HEK293 (cell line): ENCODE measurements around the gene P2RX6.

Experiments used
- CTCF ChIA-PET: fragments of 350-600 bp; formaldehyde crosslinking; extraction: SDS; loops from one replicate; lab custom pipeline; 2021; ENCODE audit warnings: antibody characterized with exemption; lab: Yijun Ruan, JAX
- POLR2A ChIA-PET: fragments of 300-600 bp; formaldehyde crosslinking; extraction: SDS; loops from one replicate; lab custom pipeline; 2020; ENCODE audit warnings: antibody characterized with exemption, inconsistent platforms; lab: Yijun Ruan, JAX
- H3K27ac ChIP-seq: fragments of 200-500 bp; sonication (Bioruptor generic); 2 replicates; pipeline ENCODE4 v1.5.1; 2014; ENCODE audit warnings: low read depth, low read length, control low read depth, inconsistent platforms; ENCODE audit errors: extremely low read depth
- H3K36me3 ChIP-seq, 2 experiments: fragments of 200-500 bp in 1 of 2; sonication (Bioruptor generic) in 1 of 2; 1 replicate in 1 of 2; 2 replicates in 1 of 2; pipeline ENCODE4 v1.5.1; 2014 to 2017; ENCODE audit warnings: inconsistent platforms in 2 of 2, low read length in 2 of 2; ENCODE audit not compliant: control insufficient read depth in 2 of 2, insufficient read depth in 1 of 2
- H3K4me1 ChIP-seq: fragments of 200-500 bp; sonication (Bioruptor generic); 2 replicates; pipeline ENCODE4 v1.5.1; 2014; ENCODE audit warnings: mild to moderate bottlenecking, low read length, inconsistent platforms; ENCODE audit not compliant: control insufficient read depth, insufficient read depth
- H3K4me3 ChIP-seq: 2 replicates; pipeline ENCODE4 v1.5.1; 2011; ENCODE audit warnings: low read depth, mild to moderate bottlenecking, control low read depth, low read length, moderate library complexity
- H3K9me3 ChIP-seq: fragments of 200-500 bp; sonication (Bioruptor generic); 2 replicates; pipeline ENCODE4 v1.5.1; 2014; ENCODE audit warnings: low read depth, low read length, inconsistent platforms; ENCODE audit not compliant: control insufficient read depth, insufficient read depth
- EGR2 ChIP-seq: fragments of 450-650 bp; formaldehyde crosslinking; IDR thresholded peaks from 2 replicates; pipeline ENCODE4 v1.5.1; 2016; ENCODE audit warnings: low read depth, missing biosample characterization, missing genetic modification characterization
- FEZF1 ChIP-seq: fragments of 450-650 bp; formaldehyde crosslinking; IDR thresholded peaks from 2 replicates; pipeline ENCODE4 v1.5.1; 2016; ENCODE audit warnings: missing biosample characterization, missing genetic modification characterization
- GLIS1 ChIP-seq: fragments of 450-650 bp; formaldehyde crosslinking; IDR thresholded peaks from 2 replicates; pipeline ENCODE4 v1.5.1; 2016; ENCODE audit warnings: missing biosample characterization, missing genetic modification characterization
- GLIS2 ChIP-seq: fragments of 450-650 bp; formaldehyde crosslinking; IDR thresholded peaks from 2 replicates; pipeline ENCODE4 v1.5.1; 2016; ENCODE audit warnings: missing biosample characterization, missing genetic modification characterization
- KLF1 ChIP-seq: fragments of 450-650 bp; formaldehyde crosslinking; IDR thresholded peaks from 2 replicates; pipeline ENCODE4 v1.5.1; 2016; ENCODE audit warnings: missing biosample characterization, missing genetic modification characterization
- KLF9 ChIP-seq: fragments of 450-650 bp; formaldehyde crosslinking; IDR thresholded peaks from 2 replicates; pipeline ENCODE4 v1.5.1; 2016; ENCODE audit warnings: missing biosample characterization, missing genetic modification characterization, low read depth
- MYNN ChIP-seq: fragments of 450-650 bp; formaldehyde crosslinking; IDR thresholded peaks from 2 replicates; pipeline ENCODE4 v1.5.1; 2016; ENCODE audit warnings: missing biosample characterization, missing genetic modification characterization, borderline replicate concordance
- SETDB1 ChIP-seq: IDR thresholded peaks from one replicate; pipeline ENCODE4 v1.6.1; 2017; ENCODE audit warnings: mild to moderate bottlenecking, low read length, moderate library complexity, mixed read lengths; ENCODE audit not compliant: insufficient read length
- SP2 ChIP-seq: fragments of 450-650 bp; formaldehyde crosslinking; IDR thresholded peaks from 2 replicates; pipeline ENCODE4 v1.5.1; 2016; ENCODE audit warnings: missing biosample characterization, missing genetic modification characterization
- SP3 ChIP-seq: fragments of 450-650 bp; formaldehyde crosslinking; IDR thresholded peaks from 2 replicates; pipeline ENCODE4 v1.5.1; 2016; ENCODE audit warnings: missing biosample characterization, missing genetic modification characterization
- ZBTB1 ChIP-seq: fragments of 450-650 bp; formaldehyde crosslinking; IDR thresholded peaks from 2 replicates; pipeline ENCODE4 v1.5.1; 2016; ENCODE audit warnings: missing biosample characterization, missing genetic modification characterization
- ZBTB17 ChIP-seq: fragments of 450-650 bp; formaldehyde crosslinking; IDR thresholded peaks from 2 replicates; pipeline ENCODE4 v1.5.1; 2016; ENCODE audit warnings: missing biosample characterization, missing genetic modification characterization
- ZBTB8A ChIP-seq: fragments of 450-650 bp; formaldehyde crosslinking; IDR thresholded peaks from 2 replicates; pipeline ENCODE4 v1.5.1; 2016; ENCODE audit warnings: missing biosample characterization, missing genetic modification characterization
- ZFHX2 ChIP-seq: fragments of 450-650 bp; formaldehyde crosslinking; conservative IDR thresholded peaks from 2 replicates; pipeline ENCODE4 v1.5.1; 2016; ENCODE audit warnings: missing biosample characterization, missing genetic modification characterization
- ZIC2 ChIP-seq: fragments of 450-650 bp; formaldehyde crosslinking; IDR thresholded peaks from 2 replicates; pipeline ENCODE4 v1.5.1; 2016; ENCODE audit warnings: missing biosample characterization, missing genetic modification characterization
- ZNF16 ChIP-seq: fragments of 450-650 bp; formaldehyde crosslinking; IDR thresholded peaks from 2 replicates; pipeline ENCODE4 v1.5.1; 2016; ENCODE audit warnings: low read depth, missing biosample characterization, missing genetic modification characterization
- ZNF341 ChIP-seq: fragments of 450-650 bp; formaldehyde crosslinking; IDR thresholded peaks from 2 replicates; pipeline ENCODE4; 2016; ENCODE audit warnings: low read depth, missing biosample characterization, missing genetic modification characterization
- ZNF394 ChIP-seq: fragments of 450-650 bp; formaldehyde crosslinking; IDR thresholded peaks from 2 replicates; pipeline ENCODE4 v1.5.1; 2016; ENCODE audit warnings: missing biosample characterization, missing genetic modification characterization, mild to moderate bottlenecking, moderate library complexity, borderline replicate concordance
- TF ChIP-seq, protein P1 (sequence below): fragments of 450-650 bp; formaldehyde crosslinking; IDR thresholded peaks from 2 replicates; pipeline ENCODE4 v1.5.1; 2016; ENCODE audit warnings: missing biosample characterization, missing genetic modification characterization
- TF ChIP-seq, protein P2 (sequence below): fragments of 450-650 bp; formaldehyde crosslinking; IDR thresholded peaks from 2 replicates; pipeline ENCODE4 v1.5.1; 2016; ENCODE audit warnings: missing biosample characterization, missing genetic modification characterization
- TF ChIP-seq, protein P3 (sequence below): fragments of 450-650 bp; formaldehyde crosslinking; optimal IDR thresholded peaks from 2 replicates; pipeline ENCODE3; 2016; ENCODE audit warnings: missing biosample characterization, mild to moderate bottlenecking, missing genetic modification characterization

The P2RX6 gene

DNA sequence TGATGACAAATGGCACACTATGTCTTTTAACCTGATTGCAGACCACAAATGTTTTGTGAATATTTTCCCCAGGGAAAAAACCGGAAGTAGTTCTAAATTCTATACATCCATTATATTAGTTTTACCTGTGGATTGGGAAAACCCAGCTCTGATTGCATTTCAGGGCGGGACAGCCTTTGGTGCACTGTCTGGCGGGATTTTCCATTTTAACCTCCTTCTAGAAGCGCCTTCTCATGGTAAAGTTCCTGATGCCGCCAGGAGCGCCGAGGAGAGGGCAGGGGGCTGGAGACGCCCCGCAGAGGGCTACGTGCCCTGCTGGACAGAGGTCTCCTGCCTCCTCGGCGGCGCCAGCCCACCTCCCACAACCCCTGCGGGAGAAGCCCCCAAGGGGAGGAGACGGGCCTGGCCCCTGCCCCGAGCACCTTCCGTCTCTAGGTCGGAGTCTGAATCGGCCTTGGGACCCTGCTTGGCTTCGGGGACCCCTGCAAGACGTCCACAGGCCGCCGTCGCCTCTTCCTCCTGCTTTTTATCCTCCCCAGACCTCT lies 1.2 kb upstream of the P2RX6 start (continued):
- TF ChIP-seq SETDB1 = no peak
- TF ChIP-seq, all 188 proteins: peak for 1

DNA sequence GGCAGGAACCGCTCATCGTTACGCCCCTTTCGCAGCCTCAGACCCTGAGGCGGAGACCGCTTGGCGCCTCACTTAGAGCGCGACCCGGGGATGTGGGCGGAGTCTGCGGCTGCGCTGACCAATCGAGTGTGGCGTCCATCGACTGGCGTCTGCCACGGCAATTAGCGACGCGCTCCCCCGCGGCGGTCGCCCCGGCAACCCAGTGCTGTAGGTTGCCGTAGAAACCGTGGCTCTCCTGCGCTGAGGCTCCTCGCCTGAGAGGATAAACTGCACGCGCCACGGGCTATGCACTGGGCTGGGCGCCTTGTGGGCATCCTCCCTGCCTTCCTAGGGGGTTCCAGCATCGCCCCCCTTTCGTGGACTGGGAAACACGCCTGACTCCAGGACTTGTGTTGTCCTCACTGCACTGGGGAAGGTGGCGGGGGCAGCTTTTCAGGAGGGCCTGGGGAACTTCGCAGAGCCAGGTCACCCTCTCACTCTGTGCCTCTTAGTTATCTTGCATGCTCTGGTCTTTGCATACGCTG lies 701 bp upstream of the P2RX6 start:
- CTCF ChIA-PET = interaction anchor here (0.6 to 1.7 kb wide), 4 partner anchors 12 to 705 kb away, joined by 3 to 5 read pairs (median 3); partner anchors contain the start of gene THAP7
- no peaks in the 10 kb centered on the region for H3K4me1 ChIP-seq
- peak; percentile 89 for TF ChIP-seq ZIC2 (tag by site-specific recombination)
- peak; percentile 72 for TF ChIP-seq ZNF341 (tag by site-specific recombination)
- peak; percentile 100 for TF ChIP-seq MYNN (tag by site-specific recombination)
- peak; percentile 98 for TF ChIP-seq GLIS1 (tag by site-specific recombination)
- TF ChIP-seq ZBTB8A = peak; percentile 59
- peak; percentile 95 for TF ChIP-seq SP2 (tag by site-specific recombination)
- TF ChIP-seq FEZF1 (tag by site-specific recombination) = peak; percentile 78
- peak; percentile 64 for TF ChIP-seq SP3 (tag by site-specific recombination)
- peak; percentile 75 for TF ChIP-seq ZBTB17 (tag by site-specific recombination)
- TF ChIP-seq KLF9 (tag by site-specific recombination) = peak; percentile 68; the same call in 1 of the 2 replicates
- TF ChIP-seq, protein P1, sequence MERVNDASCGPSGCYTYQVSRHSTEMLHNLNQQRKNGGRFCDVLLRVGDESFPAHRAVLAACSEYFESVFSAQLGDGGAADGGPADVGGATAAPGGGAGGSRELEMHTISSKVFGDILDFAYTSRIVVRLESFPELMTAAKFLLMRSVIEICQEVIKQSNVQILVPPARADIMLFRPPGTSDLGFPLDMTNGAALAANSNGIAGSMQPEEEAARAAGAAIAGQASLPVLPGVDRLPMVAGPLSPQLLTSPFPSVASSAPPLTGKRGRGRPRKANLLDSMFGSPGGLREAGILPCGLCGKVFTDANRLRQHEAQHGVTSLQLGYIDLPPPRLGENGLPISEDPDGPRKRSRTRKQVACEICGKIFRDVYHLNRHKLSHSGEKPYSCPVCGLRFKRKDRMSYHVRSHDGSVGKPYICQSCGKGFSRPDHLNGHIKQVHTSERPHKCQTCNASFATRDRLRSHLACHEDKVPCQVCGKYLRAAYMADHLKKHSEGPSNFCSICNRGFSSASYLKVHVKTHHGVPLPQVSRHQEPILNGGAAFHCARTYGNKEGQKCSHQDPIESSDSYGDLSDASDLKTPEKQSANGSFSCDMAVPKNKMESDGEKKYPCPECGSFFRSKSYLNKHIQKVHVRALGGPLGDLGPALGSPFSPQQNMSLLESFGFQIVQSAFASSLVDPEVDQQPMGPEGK (tag by site-specific recombination) = peak; percentile 37; the same call in 1 of the 2 replicates
- TF ChIP-seq, protein P2, sequence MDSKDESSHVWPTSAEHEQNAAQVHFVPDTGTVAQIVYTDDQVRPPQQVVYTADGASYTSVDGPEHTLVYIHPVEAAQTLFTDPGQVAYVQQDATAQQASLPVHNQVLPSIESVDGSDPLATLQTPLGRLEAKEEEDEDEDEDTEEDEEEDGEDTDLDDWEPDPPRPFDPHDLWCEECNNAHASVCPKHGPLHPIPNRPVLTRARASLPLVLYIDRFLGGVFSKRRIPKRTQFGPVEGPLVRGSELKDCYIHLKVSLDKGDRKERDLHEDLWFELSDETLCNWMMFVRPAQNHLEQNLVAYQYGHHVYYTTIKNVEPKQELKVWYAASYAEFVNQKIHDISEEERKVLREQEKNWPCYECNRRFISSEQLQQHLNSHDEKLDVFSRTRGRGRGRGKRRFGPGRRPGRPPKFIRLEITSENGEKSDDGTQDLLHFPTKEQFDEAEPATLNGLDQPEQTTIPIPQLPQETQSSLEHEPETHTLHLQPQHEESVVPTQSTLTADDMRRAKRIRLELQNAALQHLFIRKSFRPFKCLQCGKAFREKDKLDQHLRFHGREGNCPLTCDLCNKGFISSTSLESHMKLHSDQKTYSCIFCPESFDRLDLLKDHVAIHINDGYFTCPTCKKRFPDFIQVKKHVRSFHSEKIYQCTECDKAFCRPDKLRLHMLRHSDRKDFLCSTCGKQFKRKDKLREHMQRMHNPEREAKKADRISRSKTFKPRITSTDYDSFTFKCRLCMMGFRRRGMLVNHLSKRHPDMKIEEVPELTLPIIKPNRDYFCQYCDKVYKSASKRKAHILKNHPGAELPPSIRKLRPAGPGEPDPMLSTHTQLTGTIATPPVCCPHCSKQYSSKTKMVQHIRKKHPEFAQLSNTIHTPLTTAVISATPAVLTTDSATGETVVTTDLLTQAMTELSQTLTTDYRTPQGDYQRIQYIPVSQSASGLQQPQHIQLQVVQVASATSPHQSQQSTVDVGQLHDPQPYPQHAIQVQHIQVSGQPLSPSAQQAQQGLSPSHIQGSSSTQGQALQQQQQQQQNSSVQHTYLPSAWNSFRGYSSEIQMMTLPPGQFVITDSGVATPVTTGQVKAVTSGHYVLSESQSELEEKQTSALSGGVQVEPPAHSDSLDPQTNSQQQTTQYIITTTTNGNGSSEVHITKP (tag by site-specific recombination) = 0 out of 2 replicates have a peak, but pooled peaks have one; percentile 16
- no peak for TF ChIP-seq KLF1
- peak; percentile 58 for TF ChIP-seq ZFHX2
- TF ChIP-seq, protein P3, sequence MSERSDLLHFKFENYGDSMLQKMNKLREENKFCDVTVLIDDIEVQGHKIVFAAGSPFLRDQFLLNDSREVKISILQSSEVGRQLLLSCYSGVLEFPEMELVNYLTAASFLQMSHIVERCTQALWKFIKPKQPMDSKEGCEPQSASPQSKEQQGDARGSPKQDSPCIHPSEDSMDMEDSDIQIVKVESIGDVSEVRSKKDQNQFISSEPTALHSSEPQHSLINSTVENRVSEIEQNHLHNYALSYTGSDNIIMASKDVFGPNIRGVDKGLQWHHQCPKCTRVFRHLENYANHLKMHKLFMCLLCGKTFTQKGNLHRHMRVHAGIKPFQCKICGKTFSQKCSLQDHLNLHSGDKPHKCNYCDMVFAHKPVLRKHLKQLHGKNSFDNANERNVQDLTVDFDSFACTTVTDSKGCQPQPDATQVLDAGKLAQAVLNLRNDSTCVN (tag by site-specific recombination) = peak; percentile 61
- TF ChIP-seq ZBTB1 = no peak
- TF ChIP-seq GLIS2 = peak; percentile 96
- no peak for TF ChIP-seq ZNF16 (tag by site-specific recombination)
- 0 out of 2 replicates have a peak, but pooled peaks have one; percentile 20 for TF ChIP-seq EGR2 (tag by site-specific recombination)
- no peak; the same call in 1 of the 2 replicates for TF ChIP-seq ZNF394 (tag by site-specific recombination)
- POLR2A ChIA-PET = interaction anchor here (0.9 to 1.7 kb wide), 5 partner anchors 11 to 32 kb away, joined by 3 to 9 read pairs (median 7); partner anchors contain the start of genes LZTR1 and THAP7
- no peak overlapping the region for H3K27ac ChIP-seq
- H3K4me3 ChIP-seq = peak overlapping the region; percentile 33
- no peaks in the 10 kb centered on the region for H3K9me3 ChIP-seq
- no peaks in the 10 kb centered on the region for H3K36me3 ChIP-seq
